HEK293T (cell line): ENCODE measurements around the gene LTBP2.
"Not testable (repeated sequence)": the region's sequence is repeated elsewhere in the genome, so short reads cannot be mapped to it uniquely, and the experiment has no call there.

Experiments used
- CTCF ChIA-PET: fragments of 350-600 bp; formaldehyde crosslinking; extraction: SDS; loops from one replicate; lab custom pipeline; 2021; ENCODE audit warnings: antibody characterized with exemption, inconsistent platforms; lab: Yijun Ruan, JAX
- POLR2A ChIA-PET: fragments of 350-600 bp; formaldehyde crosslinking; extraction: SDS; loops from one replicate; lab custom pipeline; 2020; ENCODE audit warnings: antibody characterized with exemption, inconsistent platforms; lab: Yijun Ruan, JAX
- DNase-seq: peaks from one replicate; pipeline ENCODE4 v3.0.0; 2012; ENCODE audit warnings: mixed read lengths; ENCODE audit errors: extremely low spot score
- ARNT ChIP-seq: fragments of 450-650 bp; IDR thresholded peaks from 2 replicates; pipeline ENCODE4 v1.6.1; 2017; ENCODE audit warnings: mild to moderate bottlenecking
- BHLHE40 ChIP-seq: fragments of 450-650 bp; IDR thresholded peaks from 2 replicates; pipeline ENCODE4 v1.6.1; 2016; ENCODE audit warnings: mild to moderate bottlenecking, moderate library complexity, borderline replicate concordance
- CTBP1 ChIP-seq: fragments of 450-650 bp; IDR thresholded peaks from 2 replicates; pipeline ENCODE4 v1.6.1; 2016; ENCODE audit warnings: borderline replicate concordance
- ELF4 ChIP-seq: fragments of 450-650 bp; IDR thresholded peaks from 2 replicates; pipeline ENCODE4 v1.6.1; 2017; ENCODE audit warnings: antibody characterized with exemption
- FOXA1 ChIP-seq: fragments of 450-650 bp; IDR thresholded peaks from 2 replicates; pipeline ENCODE4 v1.6.1; 2016; ENCODE audit warnings: mild to moderate bottlenecking
- FOXK2 ChIP-seq: fragments of 450-650 bp; IDR thresholded peaks from 2 replicates; pipeline ENCODE4 v1.6.1; 2016; ENCODE audit warnings: mild to moderate bottlenecking
- FOXM1 ChIP-seq: fragments of 450-650 bp; IDR thresholded peaks from 2 replicates; pipeline ENCODE4 v1.6.1; 2017; ENCODE audit warnings: mild to moderate bottlenecking, borderline replicate concordance
- HDGF ChIP-seq: fragments of 450-650 bp; IDR thresholded peaks from 2 replicates; pipeline ENCODE4 v1.6.1; 2017; ENCODE audit warnings: antibody characterized with exemption, borderline replicate concordance
- L3MBTL2 ChIP-seq: fragments of 450-650 bp; conservative IDR thresholded peaks from 2 replicates; pipeline ENCODE4 v1.6.1; 2016; ENCODE audit warnings: mild to moderate bottlenecking
- LEF1 ChIP-seq: fragments of 450-650 bp; IDR thresholded peaks from 2 replicates; pipeline ENCODE4 v1.6.1; 2017; ENCODE audit warnings: mild to moderate bottlenecking, borderline replicate concordance
- NFRKB ChIP-seq: fragments of 450-650 bp; IDR thresholded peaks from 2 replicates; pipeline ENCODE4 v1.6.1; 2016; ENCODE audit warnings: mild to moderate bottlenecking, moderate library complexity
- SP1 ChIP-seq: fragments of 450-650 bp; IDR thresholded peaks from 2 replicates; pipeline ENCODE4 v1.6.1; 2017
- SUZ12 ChIP-seq: fragments of 450-650 bp; IDR thresholded peaks from 2 replicates; pipeline ENCODE4 v1.6.1; 2016; ENCODE audit warnings: mild to moderate bottlenecking
- TARDBP ChIP-seq: fragments of 450-650 bp; IDR thresholded peaks from 2 replicates; pipeline ENCODE4 v1.6.1; 2016
- ZNF384 ChIP-seq: fragments of 450-650 bp; IDR thresholded peaks from 2 replicates; pipeline ENCODE4 v1.6.1; 2016
- TF ChIP-seq, protein P1 (sequence below): fragments of 450-650 bp; IDR thresholded peaks from 2 replicates; pipeline ENCODE4 v1.6.1; 2016

LTBP2 gene

GRCh38 chr14:74542056-74542685, 69.9 kb downstream of the LTBP2 start:
- DNase-seq = no peak
- TF ChIP-seq SP1 (no peak), FOXK2 (no peak), SUZ12 (no peak), FOXM1 (no peak), NFRKB (no peak), L3MBTL2 (no peak), ARNT (no peak), BHLHE40 (no peak), LEF1 (no peak), ZNF384 (no peak), ELF4 (no peak), HDGF (no peak)
- TF ChIP-seq, protein P1, sequence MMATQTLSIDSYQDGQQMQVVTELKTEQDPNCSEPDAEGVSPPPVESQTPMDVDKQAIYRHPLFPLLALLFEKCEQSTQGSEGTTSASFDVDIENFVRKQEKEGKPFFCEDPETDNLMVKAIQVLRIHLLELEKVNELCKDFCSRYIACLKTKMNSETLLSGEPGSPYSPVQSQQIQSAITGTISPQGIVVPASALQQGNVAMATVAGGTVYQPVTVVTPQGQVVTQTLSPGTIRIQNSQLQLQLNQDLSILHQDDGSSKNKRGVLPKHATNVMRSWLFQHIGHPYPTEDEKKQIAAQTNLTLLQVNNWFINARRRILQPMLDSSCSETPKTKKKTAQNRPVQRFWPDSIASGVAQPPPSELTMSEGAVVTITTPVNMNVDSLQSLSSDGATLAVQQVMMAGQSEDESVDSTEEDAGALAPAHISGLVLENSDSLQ = no peak
- POLR2A ChIA-PET = interaction anchor here (0.9 to 1.0 kb wide), 2 partner anchors 17 kb away, joined by 3 to 4 read pairs; no protein-coding TSS in a partner anchor
- CTCF ChIA-PET = interaction anchor here (0.9 to 1.4 kb wide), 2 partner anchors 10 kb away, joined by 3 to 11 read pairs; no protein-coding TSS in a partner anchor

DNA sequence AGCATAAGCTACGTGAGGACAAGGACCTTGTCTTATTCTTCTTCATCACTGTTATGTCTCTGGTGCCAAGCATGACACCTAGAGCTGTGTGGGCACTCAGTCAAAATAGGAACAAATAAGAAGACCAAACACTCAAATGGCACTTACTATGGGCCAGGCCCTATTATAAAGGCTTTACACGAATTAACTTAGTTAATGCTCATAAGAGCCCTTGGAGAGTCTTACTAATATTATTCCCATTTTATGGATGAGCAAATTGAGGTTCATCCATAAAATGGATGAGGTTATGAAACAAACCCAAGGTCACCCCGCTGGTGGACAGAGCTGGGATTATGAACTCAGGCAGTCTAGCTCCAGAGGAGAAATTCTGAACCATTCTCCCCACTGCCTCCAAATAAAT, 70.8 kb downstream of the LTBP2 start:
- CTCF ChIA-PET = no interaction called here
- TF ChIP-seq SP1 (no peak), ARNT (no peak), TARDBP (no peak), LEF1 (no peak), CTBP1 (no peak), SUZ12 (no peak), NFRKB (no peak), HDGF (no peak), FOXA1 (no peak), FOXM1 (no peak), ELF4 (no peak), L3MBTL2 (no peak), ZNF384 (no peak), FOXK2 (no peak), BHLHE40 (no peak)
- TF ChIP-seq, protein P1 = no peak
- POLR2A ChIA-PET = no interaction called here
- no peak for DNase-seq

GRCh38 chr14:74539503-74539902, 72.5 kb downstream of the LTBP2 start:
- no peak for DNase-seq
- ChIA-PET POLR2A (no interaction called here), CTCF (no interaction called here)
- TF ChIP-seq ARNT (no peak), FOXM1 (no peak), ELF4 (no peak), CTBP1 (no peak), NFRKB (no peak), SUZ12 (no peak), SP1 (no peak), BHLHE40 (no peak), FOXK2 (no peak), TARDBP (no peak), ZNF384 (no peak), LEF1 (no peak), HDGF (no peak), L3MBTL2 (no peak), FOXA1 (no peak)
- TF ChIP-seq, protein P1 = no peak

- DNase-seq = no peak
- ChIA-PET POLR2A (no interaction called here), CTCF (no interaction called here)
- TF ChIP-seq LEF1 (no peak), ELF4 (no peak), ARNT (no peak), SUZ12 (no peak), SP1 (no peak)
Measured at GRCh38 chr14:74538411-74539391, 73.3 kb downstream of the LTBP2 start.

DNA sequence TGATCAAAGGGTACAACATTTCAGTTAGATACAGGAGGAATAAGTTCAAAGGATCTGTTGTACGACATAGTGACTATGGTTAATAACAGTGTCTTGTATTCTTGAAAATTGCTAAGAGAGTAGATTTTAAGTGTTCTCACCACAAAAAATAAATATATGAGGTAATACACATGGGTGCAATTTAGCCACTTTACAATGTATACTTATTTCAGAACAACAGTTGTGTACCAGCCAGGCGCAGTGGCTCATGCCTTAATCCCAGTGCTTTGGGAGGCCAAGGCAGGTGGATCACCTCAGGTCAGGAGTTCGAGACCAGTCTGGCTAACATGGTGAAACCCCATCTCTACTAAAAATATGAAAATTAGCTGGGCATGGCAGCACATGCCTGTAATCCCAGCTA, 75.7 kb downstream of the LTBP2 start:
- DNase-seq, POLR2A ChIA-PET, CTCF ChIA-PET: not testable (repeated sequence)

- ChIA-PET CTCF (interaction anchor here (0.6 kb wide), 1 partner anchor 329 kb away, joined by 3 read pairs; no protein-coding TSS in a partner anchor), POLR2A (no interaction called here)
- TF ChIP-seq CTBP1 (no peak), ELF4 (no peak), FOXK2 (no peak), BHLHE40 (no peak), FOXM1 (no peak), FOXA1 (no peak), LEF1 (no peak)
- DNase-seq = no peak
Measured at GRCh38 chr14:74535756-74536325, 76.2 kb downstream of the LTBP2 start.
